ENCODE results near the gene WWC2. TPM values are rescaled to one million over a fixed set of nuclear protein-coding genes. Genes with fewer than 3 reads are reported as not detected.

The WWC2 gene
- total RNA-seq, 2 experiments from 2014 or later: not detected

DNA sequence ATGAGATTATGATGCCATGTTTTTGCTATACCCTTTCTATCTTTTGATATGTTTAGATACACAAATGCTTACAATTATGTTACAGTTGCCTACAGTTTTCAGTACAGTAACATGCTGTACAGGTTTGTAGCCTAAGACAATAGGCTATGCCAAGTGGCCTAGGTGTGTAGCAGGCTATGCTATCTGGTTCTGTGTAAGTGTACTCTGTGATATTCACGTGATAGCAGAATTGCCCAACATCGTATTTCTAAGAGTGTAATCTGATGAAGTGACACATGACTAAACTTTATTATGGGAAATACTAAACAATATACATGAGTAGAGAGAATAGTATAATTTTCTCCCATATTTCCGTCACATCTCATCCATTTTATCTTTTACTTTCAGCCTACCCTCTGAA, 124.0 kb downstream of the WWC2 start:
- no TSS peak for BruUV-seq (replicated peaks)
- intact Hi-C loops (cut with micrococcal nuclease; ENCODE audit: unreplicated experiment): no loop called here
- Histone ChIP-seq H3K4me3 (ENCODE audit: low read depth, low read length, poor library complexity, severe bottlenecking) (no peak overlapping the region), H3K79me2 (ENCODE audit: insufficient read depth, low read depth, low read length) (no peaks in the 10 kb centered on the region), H3K36me3 (ENCODE audit: insufficient read depth, low read length) (no peaks in the 10 kb centered on the region), H3K4me1 (ENCODE audit: insufficient read depth, low read length, poor library complexity, severe bottlenecking) (no peaks in the 10 kb centered on the region), H3K9me2 (ENCODE audit: insufficient read depth, low read length) (no peaks in the 10 kb centered on the region), H3K27ac (ENCODE audit: low read depth, low read length, poor library complexity, severe bottlenecking) (no peak overlapping the region), H3K9me3 (ENCODE audit: low read length) (no peaks in the 10 kb centered on the region), H3K4me2 (ENCODE audit: low read length) (no peak overlapping the region), H4K20me1 (ENCODE audit: insufficient read depth, low read length) (no peaks in the 10 kb centered on the region), H2AFZ (ENCODE audit: low read length) (no peak overlapping the region)
- POLR2A ChIA-PET: no interaction called here
- TF ChIP-seq, protein P1, sequence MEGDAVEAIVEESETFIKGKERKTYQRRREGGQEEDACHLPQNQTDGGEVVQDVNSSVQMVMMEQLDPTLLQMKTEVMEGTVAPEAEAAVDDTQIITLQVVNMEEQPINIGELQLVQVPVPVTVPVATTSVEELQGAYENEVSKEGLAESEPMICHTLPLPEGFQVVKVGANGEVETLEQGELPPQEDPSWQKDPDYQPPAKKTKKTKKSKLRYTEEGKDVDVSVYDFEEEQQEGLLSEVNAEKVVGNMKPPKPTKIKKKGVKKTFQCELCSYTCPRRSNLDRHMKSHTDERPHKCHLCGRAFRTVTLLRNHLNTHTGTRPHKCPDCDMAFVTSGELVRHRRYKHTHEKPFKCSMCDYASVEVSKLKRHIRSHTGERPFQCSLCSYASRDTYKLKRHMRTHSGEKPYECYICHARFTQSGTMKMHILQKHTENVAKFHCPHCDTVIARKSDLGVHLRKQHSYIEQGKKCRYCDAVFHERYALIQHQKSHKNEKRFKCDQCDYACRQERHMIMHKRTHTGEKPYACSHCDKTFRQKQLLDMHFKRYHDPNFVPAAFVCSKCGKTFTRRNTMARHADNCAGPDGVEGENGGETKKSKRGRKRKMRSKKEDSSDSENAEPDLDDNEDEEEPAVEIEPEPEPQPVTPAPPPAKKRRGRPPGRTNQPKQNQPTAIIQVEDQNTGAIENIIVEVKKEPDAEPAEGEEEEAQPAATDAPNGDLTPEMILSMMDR (conservative IDR thresholded peaks at IDR 0.05; ENCODE audit: low read length): no peak
- TF ChIP-seq EZH2phosphoT487 (IDR thresholded peaks at IDR 0.05; ENCODE audit: borderline replicate concordance, low read depth, low read length): no peak
- CTCF ChIA-PET (ENCODE audit: unreplicated experiment): no interaction called here
- DNase-seq (ENCODE audit: low spot score): no peak

DNA sequence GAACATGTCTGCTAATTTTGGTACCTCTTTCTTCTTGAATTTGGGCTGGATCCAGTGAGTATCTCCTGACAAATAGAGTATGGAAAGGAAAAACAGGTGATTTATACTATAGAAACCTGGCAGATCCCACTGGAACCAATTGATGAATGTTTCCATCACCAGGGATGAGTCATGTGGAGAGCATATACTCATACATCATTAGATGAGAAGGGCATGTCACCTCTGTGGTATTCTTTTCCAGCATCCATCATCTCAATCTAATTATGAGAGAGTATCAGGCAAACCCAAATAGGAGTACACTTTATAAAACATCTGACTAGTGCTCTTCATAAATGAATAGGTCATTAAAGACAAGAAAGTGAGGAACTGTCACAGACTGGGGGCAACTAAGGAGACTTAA, 130.3 kb downstream of the WWC2 start:
- H2AFZ ChIP-seq (ENCODE audit: low read length): no peak overlapping the region
- no peak overlapping the region for H3K27ac ChIP-seq (ENCODE audit: low read depth, low read length, poor library complexity, severe bottlenecking)
- intact Hi-C loops (cut with micrococcal nuclease; ENCODE audit: unreplicated experiment): no loop called here
- no peaks in the 10 kb centered on the region for H3K9me2 ChIP-seq (ENCODE audit: insufficient read depth, low read length)
- BruUV-seq (replicated peaks): no TSS peak
- H3K4me1 ChIP-seq (ENCODE audit: insufficient read depth, low read length, poor library complexity, severe bottlenecking): no peaks in the 10 kb centered on the region
- DNase-seq (ENCODE audit: low spot score): no peak
- no peaks in the 10 kb centered on the region for H3K79me2 ChIP-seq (ENCODE audit: insufficient read depth, low read depth, low read length)
- CTCF ChIA-PET (ENCODE audit: unreplicated experiment): no interaction called here
- POLR2A ChIA-PET: no interaction called here
- no peak for TF ChIP-seq EZH2phosphoT487 (IDR thresholded peaks at IDR 0.05; ENCODE audit: borderline replicate concordance, low read depth, low read length)
- TF ChIP-seq, protein P1 (conservative IDR thresholded peaks at IDR 0.05; ENCODE audit: low read length): no peak
- H4K20me1 ChIP-seq (ENCODE audit: insufficient read depth, low read length): no peaks in the 10 kb centered on the region
- no peak overlapping the region for H3K4me3 ChIP-seq (ENCODE audit: low read depth, low read length, poor library complexity, severe bottlenecking)
- no peaks in the 10 kb centered on the region for H3K9me3 ChIP-seq (ENCODE audit: low read length)
- H3K4me2 ChIP-seq (ENCODE audit: low read length): no peak overlapping the region
- no peaks in the 10 kb centered on the region for H3K36me3 ChIP-seq (ENCODE audit: insufficient read depth, low read length)

DNA sequence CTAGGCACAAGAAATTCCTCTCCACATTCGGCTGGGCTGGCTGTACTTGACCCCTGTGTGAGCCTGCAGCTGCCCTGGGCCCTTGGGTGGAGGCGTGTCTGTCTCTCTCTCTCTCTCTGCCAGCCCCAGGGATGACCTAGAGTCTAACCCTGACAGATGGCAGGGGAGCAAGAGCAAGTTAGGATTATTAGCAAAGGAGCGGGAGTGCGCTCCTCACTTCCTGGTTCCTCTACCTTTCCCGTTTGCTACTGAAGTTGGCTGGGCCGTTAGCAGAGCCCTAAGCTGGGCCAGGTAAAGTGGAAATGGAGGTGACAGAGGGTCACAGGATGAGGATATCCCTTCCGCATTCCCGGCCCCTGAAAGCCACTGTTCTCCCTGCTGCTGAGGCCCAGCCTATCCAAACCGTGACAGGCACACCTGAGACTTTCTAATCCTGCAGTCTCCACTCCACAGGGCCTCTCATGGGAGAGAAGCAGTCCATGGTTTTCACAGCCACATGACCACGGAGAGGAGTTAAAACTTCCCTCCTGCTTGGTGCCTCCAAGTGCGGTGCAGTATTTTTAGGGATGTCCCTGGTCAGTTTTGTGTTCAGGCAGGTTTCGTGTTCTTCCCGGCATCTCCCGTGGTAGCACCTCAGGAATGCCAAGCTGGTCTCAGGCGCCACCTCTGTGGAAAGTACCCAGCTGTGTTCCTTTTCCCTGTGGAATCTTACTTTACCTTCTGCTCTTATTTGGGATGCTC, 141.7 kb downstream of the WWC2 start:
- no peak overlapping the region for H3K4me3 ChIP-seq (ENCODE audit: low read depth, low read length, poor library complexity, severe bottlenecking)
- no peaks in the 10 kb centered on the region for H3K9me3 ChIP-seq (ENCODE audit: low read length)
- DNase-seq (ENCODE audit: low spot score): no peak
- ChIA-PET POLR2A (interaction anchor here (0.6 kb wide), 1 partner anchor 1573 kb away, joined by 4 read pairs; no protein-coding TSS in a partner anchor), CTCF (ENCODE audit: unreplicated experiment) (no interaction called here)
- H3K4me1 ChIP-seq (ENCODE audit: insufficient read depth, low read length, poor library complexity, severe bottlenecking): no peaks in the 10 kb centered on the region
- H3K27ac ChIP-seq (ENCODE audit: low read depth, low read length, poor library complexity, severe bottlenecking): no peak overlapping the region
- no peaks in the 10 kb centered on the region for H3K79me2 ChIP-seq (ENCODE audit: insufficient read depth, low read depth, low read length)
- H2AFZ ChIP-seq (ENCODE audit: low read length): no peak overlapping the region
- no peaks in the 10 kb centered on the region for H3K9me2 ChIP-seq (ENCODE audit: insufficient read depth, low read length)
- no peak overlapping the region for H3K4me2 ChIP-seq (ENCODE audit: low read length)
- no TSS peak for BruUV-seq (replicated peaks)
- no peaks in the 10 kb centered on the region for H4K20me1 ChIP-seq (ENCODE audit: insufficient read depth, low read length)
- intact Hi-C loops (cut with micrococcal nuclease; ENCODE audit: unreplicated experiment): no loop called here
- TF ChIP-seq EZH2phosphoT487 (IDR thresholded peaks at IDR 0.05; ENCODE audit: borderline replicate concordance, low read depth, low read length): no peak
- TF ChIP-seq, protein P1 (conservative IDR thresholded peaks at IDR 0.05; ENCODE audit: low read length): no peak
- no peaks in the 10 kb centered on the region for H3K36me3 ChIP-seq (ENCODE audit: insufficient read depth, low read length)
